A172 (cell line): ENCODE results near the gene KRT12. TPM values are rescaled to one million over a fixed set of nuclear protein-coding genes. Genes with fewer than 3 reads are reported as not detected.

ENCODE experiments used
- DNase-seq: peaks from one replicate; pipeline ENCODE4 v3.0.0-alpha.2; 2015; ENCODE audit warnings: low spot score
- total RNA-seq: library from RNA; depleted of rRNA; stranded (reverse); fragments of >200 nt; shearing (Covaris generic); gene quantifications from 2 replicates; pipeline ENCODE4 v1.2.3, GENCODE V29; 2014

The KRT12 gene
- total RNA-seq, 1 experiment from 2014 or later: not detected

DNA sequence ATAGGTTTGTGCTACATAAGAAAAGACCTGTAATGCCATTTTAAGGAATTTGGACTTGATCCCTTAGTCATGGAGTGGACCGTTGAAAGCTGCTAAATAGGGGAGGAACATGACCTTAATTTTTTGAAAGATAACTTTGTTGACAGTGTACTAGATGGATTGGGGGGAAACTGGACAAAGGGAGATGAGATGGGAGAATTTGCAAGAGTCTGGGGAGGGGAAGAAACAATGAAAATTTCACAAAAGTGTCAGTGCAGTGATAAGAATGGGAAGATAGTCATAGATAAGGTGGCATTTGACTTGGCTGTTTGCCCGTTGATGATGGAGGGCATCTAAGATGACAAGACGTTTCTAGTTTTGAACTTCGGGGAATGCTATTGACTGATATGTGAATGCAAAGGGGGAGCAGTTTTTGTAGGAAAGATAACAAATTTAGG is 22.3 kb downstream of the KRT12 start:
- DNase-seq: no peak

DNA sequence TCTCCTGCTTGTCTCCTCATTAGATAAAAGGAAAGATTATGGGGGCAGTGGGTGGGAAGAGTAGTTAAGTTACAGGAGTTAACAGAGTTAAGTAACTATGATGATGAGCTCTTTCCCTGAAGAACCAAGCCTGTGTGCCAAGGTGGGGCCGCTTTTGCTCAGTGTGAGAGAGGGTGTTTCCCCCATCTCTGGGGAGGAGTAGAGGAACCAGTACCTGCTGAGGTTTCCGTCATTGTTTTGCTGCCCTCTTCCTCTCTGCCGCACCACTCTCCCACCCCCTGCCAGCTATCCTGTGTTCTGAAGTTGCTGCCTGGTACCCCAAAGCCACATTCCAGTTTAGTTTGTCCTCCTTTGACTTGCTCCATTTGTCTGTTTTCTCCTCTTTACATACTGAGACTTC is 23.8 kb downstream of the KRT12 start:
- no peak for DNase-seq

DNA sequence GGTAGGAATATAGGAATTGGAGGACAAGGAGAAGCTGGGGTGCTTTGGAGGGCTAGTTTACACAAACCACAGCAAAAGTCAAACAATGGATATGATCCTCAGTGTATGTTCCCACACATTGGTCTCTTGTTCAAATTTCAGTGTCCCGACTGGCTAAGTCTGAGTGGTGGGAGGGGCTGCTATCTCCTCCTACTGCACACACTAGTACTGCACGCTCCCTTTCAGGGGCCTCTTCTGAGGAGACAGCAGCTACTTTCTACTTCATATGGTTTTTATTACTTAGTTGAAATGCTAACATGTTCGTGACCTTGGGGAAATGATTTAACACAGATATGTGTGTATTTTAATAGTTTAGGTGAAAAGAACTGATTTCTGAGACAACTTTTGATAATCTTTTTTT is 25.8 kb downstream of the KRT12 start:
- DNase-seq: no peak

DNA sequence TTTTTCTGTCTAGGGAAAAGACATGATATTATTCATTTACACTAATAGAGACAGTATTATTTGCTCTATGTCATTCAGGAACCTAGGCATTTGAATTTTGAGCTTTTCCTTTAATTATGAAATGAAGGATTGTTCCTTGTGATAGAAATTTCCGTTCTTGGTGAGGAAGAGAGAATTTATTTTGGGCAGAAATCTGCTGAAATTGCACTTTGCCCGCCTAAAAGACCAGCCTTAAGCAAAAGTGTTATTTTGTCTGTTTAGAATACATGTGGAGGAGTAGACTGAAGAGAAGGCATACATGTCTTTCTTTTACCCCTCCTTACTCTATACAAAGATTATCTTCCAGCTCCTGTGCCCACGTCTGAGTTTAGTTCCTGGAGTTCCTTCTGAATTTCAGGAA is 27.8 kb downstream of the KRT12 start:
- DNase-seq: no peak

DNA sequence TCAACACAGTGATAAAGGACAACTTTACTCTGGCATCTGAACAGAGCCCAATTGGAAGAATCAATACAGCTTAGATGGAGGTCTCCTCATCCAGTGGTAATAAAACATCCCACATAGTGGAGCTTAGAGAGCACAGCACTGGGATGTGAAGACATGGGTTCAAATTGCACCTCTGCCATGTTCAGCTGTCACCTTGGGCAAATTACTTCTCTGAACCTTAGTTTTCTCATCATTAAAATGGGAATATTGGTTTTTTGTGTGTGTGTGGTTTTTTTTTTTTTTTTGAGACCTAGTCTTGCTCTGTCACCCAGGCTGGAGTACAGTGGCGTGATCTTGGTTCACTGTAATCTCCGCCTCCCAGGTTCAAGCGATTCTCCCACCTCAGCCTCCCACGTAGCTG is 31.0 kb downstream of the KRT12 start:
- DNase-seq: no peak

DNA sequence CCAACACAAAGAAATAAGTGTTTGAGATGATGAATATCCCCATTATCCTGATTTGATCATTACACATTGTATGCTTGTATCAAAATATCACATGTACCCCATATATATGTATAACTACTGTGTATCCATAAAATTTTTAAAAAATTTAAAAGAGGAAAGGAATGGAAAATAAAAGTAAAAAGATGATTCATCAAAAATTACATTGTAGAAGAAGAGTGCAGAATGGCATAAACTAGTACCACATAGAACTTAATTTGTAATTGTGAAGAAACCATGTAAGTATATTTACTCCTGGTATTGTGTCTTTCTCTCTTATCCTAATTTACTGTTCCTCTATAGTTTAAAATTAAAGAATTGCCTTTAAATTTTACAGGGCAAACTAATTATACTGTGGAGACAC is 33.1 kb downstream of the KRT12 start:
- DNase-seq: no peak

DNA sequence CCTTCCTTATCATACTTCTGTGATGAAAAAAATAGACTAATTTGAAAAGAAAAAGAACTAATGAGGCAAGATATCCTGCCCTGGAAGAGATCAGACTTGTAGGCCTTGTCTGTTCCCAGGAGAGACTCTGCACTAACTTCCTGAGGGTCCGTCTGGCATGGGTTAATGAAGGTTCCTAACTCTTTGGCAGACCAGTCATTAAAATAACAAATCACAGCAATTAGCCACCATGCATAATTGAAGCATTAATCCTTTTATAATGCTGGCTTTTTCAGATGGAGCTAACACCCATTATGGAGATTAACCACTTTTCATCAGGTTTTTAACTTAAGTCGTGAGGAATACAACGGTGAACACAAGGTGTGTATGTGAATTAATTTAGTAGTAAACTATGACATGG is 34.2 kb downstream of the KRT12 start:
- no peak for DNase-seq

DNA sequence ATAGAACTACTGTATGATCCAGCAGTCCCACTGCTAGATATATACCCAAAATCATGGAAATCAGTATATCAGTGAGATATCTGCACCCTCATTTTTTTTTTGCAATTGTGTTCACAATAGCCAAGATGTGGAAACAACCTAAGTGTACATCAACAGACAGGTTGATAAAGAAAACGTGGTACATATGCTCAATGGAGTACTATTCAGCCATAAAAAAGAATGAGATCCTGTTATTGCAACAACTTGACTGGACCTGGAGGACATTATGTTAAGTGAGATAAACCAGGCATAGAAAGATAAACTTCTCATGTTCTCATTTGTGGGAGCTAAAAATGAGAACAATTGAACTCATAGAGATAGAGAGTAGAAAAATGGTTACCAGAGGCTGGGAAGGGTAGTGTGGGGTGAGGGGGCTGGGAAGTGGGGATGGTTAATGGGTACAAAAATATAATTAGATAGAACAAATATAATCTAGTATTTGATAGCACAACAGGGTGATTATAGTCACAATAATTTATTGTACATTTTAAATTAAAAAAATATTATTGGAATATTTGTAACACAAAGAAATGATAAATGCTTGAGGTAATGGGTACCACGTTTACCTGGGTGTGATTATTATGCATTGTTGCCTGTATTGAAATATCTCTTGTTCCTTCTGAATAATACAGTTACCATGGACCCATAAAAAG is 36.8 kb downstream of the KRT12 start:
- no peak for DNase-seq

DNA sequence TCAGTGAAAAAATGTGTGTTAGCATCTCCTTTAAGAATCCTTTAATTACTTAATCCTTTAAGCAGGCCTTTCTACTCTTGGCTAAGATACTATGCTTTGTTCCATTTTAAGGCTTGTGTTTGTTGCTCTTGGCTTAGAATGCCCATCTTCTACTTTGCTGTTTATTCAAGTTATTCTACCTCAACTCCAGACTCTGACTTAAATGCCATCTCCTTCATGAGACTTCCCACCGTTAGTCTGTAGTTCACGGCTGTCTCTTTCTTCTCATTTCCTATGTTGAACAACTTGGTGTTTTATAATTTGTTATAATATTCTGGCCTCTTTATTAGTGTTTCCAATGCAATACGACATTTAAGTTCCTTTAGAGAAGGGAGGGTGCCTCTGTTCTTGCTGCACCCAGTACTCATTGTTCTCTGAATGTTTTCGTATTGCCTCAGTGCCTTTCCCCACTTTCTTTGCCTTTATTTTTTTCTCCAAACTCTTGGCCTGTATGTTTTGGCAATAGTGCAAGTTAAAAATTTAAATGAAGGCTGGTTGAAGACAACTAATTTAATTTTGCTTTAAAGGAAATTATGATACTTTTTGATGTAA is 38.5 kb downstream of the KRT12 start:
- no peak for DNase-seq

DNA sequence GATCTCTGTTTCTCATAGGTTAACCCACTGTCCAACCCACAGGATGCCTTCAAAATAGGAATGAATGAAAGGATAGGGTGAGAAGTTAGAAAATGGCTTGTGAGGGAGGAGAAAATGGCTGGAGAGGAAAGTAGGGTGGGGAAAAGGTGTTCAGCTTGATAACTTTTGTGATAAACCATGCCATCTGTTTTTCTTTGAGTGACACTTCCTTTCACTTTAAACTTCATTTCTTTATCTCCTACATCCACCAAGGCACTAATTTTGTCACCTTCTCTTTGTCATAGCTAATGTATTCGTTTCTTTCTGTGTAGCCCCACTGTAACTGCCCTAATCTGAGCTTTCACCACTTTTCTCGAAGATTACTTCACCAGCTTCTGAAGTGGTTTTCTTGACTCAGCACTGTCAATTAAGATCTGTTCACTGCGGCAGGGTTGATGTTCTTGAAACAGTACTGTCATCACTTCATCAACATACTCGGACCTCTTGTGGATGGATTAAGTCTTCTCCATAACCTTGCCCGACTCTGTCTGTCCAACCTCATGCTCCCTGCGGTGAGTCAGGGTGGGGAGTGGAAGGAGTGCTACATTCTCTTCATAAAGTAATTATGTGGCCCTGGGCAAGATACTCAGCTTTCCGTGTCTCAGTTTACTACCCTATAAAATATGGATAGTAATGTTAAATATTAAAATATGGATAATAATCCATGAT is 39.1 kb downstream of the KRT12 start:
- DNase-seq: no peak

DNA sequence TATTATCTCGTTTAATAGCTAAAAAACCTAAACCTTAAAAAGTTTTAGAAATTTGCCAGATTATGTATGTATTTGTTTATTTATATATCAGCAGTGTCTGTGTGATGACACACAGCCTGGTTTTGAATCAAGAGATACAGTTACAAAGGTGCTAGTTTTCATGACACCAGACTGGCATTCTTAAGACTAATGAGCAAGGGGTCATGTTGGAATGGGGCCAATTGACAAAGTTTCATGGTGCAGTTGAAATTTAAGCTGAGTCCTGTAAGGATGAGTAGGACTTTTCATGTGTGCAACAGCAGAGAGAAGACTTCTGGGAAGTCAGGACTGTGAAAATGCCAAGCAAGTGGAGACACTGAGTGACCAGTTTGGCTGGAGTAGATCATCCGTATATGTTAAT is 41.4 kb downstream of the KRT12 start:
- DNase-seq: no peak

DNA sequence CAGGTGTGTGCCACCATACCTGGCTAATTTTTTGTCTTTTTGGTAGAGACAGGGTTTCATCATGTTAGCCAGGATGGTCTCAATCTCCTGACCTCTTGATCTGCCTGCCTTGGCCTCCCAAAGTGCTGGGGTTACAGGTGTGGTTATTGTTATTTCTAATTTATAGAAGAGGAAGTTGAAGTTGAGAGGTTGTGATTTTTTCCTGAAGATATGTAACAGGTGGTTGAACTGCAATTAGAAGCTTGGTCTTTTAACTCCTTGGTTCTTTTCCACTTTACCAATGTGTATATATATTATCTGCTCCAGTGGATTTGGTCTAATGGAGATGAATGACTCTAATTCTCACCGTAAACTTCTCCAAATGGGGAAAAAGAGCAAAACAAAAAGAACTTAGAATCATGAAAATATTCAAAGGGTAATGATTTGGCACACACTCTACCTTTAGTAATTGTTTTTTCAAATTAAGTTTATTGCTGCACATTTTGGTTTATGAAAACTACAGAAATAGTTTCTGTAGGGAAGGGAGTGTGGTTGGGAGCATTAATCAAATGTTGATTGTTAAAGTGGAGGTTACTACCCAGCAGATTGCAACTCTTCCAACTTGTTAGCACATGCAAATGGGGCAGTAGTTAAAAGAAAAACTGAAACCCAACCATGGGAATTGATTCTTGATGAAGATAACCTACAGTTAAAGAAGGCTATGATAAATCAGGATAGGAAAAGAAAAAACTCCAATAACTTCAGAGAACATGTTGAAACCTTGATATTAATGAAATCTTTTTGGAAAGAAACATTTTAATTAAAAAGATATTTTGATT is 42.8 kb downstream of the KRT12 start:
- no peak for DNase-seq

DNA sequence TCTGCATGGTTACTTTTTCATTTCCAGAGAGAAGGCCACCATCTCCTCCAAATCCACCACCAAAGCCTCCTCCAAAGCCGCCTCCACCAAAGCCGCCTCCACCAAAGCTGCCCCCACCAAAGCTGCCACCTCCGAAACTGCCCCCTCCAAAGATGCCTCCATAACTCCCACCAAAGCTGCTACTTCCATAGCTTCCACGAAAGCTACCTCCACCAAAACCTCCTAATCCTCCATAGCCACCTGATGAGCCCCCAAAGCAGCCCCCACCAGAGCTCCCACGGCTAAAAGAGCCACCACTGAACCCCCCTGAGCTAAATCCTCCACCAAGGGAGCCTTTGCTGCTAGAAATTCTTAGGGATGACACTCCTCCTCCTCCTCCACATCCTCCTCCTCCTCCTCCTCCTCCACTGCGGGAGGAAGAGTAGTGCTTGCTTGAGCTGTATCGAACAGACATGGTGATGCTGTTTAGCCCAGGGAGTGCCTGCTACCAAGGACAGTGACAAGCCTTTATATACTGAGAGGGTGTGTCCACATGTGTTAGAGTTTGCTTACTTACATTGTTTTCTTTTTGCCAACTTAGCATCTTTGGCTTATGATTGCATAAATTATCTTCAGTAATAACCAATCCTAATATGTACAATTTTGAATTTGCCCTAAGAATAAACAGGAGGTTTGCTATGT is 44.8 kb downstream of the KRT12 start, which contains the start of gene KRT10:
TSS of gene KRT10 (minus strand) at position 483 of the 681 bp plus-strand sequence. CDS start at position 454, 29 bp downstream.
- no peak for DNase-seq

DNA sequence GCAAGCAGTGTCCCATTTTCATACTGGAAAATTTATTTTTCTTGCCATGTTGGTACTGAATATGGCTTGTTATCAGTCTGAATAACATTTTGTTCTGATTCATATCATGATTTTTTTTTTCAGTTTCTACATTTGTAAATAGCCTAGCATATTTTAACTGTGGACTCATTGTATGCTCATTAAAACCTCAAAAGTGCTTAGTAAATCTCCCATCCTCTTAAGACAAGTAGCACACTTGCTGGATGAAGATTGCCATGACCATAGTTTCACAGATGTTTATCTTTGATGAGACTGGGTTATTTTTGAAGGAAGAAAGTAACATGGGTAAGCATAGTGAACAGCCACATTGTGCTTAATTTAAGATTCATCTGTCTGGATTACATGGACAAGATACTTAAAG is 45.5 kb downstream of the KRT12 start:
- DNase-seq: no peak

DNA sequence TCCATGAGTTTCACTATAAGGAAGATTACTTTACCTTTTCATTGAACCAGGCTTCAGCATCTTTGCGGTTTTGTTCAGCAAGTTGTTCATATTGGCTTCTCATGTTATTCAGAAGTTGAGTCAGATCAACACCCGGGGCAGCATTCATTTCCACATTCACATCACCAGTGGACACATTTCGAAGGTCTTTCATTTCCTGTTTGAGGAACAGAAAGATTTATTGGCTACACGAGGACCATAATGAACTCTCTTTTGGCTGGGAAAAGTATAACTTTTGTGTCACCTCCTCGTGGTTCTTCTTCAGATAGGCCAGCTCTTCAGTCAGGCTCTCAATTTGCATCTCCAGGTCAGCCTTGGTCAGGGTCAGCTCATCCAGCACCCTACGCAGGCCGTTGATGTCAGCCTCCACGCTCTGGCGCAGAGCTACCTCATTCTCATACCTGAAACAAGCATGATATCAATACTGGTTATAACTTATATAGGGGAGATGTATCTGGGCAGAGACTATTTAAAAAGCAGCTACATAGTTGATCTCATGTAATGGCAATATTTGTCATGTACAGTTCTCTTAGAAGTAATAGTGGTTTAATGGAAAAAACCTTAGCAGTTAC is 46.7 kb downstream of the KRT12 start:
- DNase-seq: no peak

DNA sequence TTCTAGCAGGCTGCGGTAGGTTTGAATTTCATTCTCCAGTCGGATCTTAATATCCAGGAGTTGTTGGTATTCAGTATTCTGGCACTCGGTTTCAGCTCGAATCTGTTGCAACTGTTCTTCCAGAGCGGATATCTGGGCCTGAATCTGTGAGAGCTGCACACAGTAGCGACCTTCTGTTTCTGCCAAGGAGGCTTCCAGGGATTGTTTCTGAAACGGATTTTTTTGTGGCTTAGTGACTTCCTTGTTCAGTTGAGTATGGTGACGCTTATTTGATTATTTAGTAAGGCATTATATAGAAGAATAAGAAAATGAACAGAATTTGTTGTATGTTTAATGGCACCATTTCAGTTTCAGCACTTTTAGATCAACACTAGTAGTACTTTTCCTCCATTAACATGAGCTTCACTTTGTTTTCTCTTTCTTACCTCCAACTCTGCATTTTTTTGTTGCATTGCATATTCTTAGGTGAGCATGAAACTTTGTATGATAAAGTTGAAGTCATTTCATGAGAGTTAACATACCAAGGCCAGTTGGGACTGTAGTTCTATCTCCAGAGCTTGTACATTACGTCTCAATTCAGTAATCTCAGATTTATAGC is 47.4 kb downstream of the KRT12 start:
- peak; percentile 32 for DNase-seq

DNA sequence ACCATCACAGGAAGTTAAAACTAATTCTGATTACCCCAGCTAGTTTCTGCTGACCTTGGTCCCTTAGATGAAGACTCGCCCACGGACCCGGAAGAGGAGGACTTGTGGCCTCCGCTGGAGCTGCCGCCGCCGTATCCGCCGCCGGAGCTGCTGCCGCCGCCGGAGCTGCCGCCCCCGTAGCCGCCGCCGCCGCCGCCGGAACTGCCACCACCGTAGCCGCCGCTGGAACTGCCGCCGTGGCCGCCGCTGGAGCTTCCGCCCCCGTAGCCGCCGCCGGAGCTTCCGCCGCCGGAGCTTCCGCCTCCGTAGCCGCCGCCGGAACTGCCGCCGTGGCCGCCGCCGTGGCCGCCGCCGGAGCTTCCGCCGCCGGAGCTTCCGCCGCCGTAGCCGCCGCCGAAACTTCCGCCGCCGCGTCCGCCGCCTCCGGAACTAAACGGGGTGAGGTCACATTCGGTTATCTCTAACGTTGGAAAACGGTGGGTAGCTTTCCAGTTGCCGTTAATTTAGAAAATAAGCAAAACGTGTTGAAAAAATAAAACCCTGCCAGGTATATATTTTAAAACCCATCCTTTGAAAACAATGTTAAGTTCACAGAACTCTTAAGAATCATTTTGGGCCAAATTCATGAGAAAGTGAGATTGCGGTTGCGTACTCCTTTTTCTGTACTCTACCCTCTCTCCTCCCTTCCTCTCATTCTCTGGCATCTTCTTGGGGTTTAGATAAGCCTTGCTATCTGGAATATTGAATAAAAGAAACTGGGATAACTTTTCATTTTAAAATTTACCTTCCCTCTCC is 48.1 kb downstream of the KRT12 start:
- DNase-seq: peak; percentile 57

DNA sequence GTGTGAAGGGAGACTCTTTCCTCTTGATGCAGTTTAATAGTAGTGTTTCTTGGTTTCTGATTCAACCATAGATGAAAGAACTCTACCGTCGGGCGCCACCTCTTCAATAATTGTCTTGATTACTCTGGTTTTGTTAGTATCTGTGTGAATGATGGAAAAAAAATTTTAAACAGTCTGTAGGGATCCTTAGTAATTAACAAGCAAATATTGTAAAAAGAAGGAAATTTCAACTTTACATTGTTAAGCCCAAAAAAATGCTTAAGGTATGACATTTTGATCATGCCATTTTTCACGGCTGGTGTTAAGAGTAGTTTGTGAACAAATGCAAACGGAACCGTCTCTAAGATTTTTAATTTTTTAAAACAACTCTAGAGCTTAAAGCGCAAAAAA is 48.7 kb downstream of the KRT12 start:
- no peak for DNase-seq

DNA sequence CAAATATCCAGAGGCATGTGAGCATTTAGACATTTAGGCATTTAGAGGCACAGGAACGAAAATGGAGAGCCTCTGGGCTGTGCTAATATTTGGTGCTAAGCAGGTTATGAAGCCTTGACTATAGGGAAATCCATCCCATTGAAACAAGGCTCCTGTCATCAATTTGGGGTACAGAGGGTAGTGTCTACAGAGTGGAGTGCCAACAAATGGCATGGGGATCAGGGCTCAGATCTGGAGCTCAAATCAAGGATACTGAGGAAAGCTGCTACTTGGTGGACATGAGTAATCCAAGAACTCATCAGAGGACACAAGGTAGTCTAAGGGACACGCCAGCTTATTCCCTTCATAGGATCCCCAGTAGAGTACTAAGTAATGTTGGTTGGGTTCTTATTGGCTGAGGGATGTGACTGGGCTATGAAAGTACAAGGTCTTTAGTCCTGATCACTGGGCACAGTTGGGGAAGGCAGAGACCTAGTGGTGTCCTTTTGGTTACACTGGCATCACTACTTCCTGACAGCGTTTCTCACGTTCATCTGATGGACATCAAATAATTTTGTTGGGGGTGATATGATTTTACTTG is 49.8 kb downstream of the KRT12 start:
- DNase-seq: no peak

DNA sequence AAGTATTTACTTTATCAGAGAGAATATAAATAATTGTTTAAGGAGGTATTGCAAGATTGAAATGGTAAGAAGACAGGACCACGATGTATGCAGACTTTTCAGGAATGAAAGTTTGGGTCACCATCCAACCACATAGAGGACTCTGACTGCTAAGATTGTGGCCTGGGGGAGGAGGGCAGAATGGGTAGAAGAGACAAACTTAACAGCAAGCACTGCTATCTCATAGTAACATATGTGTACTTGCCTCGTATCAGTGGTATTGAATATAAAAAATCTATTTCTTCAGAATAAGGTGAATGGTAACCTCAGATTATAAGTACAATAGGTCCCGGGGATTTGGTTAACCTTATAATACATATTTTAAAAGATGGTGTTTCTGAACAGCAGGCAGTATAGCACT is 50.5 kb downstream of the KRT12 start:
- DNase-seq: no peak
